Neural crest cell (in vitro differentiated cells): ENCODE data around the gene AJAP1. TPM values are rescaled to one million over a fixed set of nuclear protein-coding genes. Genes with fewer than 3 reads are reported as not detected.

Source experiments
- DNase-seq: peaks from one replicate; pipeline ENCODE4 v3.0.0; 2021; ENCODE audit warnings: low read depth, mixed read lengths, low spot score
- H3K27ac Mint-ChIP-seq: one replicate; pipeline ENCODE4 v1.8.0; 2021; ENCODE audit warnings: mild to moderate bottlenecking, mixed read lengths; ENCODE audit not compliant: unreplicated experiment
- H3K27me3 Mint-ChIP-seq: 2 replicates; pipeline ENCODE4 v1.8.0; 2021; ENCODE audit warnings: low read depth, mild to moderate bottlenecking, mixed read lengths
- H3K36me3 Mint-ChIP-seq: 2 replicates; pipeline ENCODE4 v1.8.0; 2021; ENCODE audit warnings: low read depth, mild to moderate bottlenecking, mixed read lengths
- H3K4me1 Mint-ChIP-seq: 2 replicates; pipeline ENCODE4 v1.8.0; 2021; ENCODE audit warnings: mixed read lengths
- H3K4me3 Mint-ChIP-seq: one replicate; pipeline ENCODE4 v1.8.0; 2021; ENCODE audit warnings: mild to moderate bottlenecking, mixed read lengths
- H3K9me3 Mint-ChIP-seq: 2 replicates; pipeline ENCODE4 v1.8.0; 2021; ENCODE audit warnings: mixed read lengths
- CTCF ChIP-seq: fragments of 200-600 bp; sonication (generic); conservative IDR thresholded peaks from 2 replicates; pipeline ENCODE4 v1.5.0; 2021; ENCODE audit warnings: antibody characterized with exemption, mild to moderate bottlenecking
- total RNA-seq: library from RNA; stranded (reverse); gene quantifications from 2 replicates; pipeline ENCODE4 v1.2.1, GENCODE V29; 2021

Gene AJAP1
- total RNA-seq, 1 donor from 2014 or later = 1.4 TPM

- no peak for TF ChIP-seq CTCF
- DNase-seq = no peak
- Mint-ChIP-seq H3K36me3 (peaks cover 3% of the 10 kb centered on the region), H3K27me3 (no peaks in the 10 kb centered on the region), H3K9me3 (peaks cover 7% of the 10 kb centered on the region), H3K27ac (no peak overlapping the region), H3K4me3 (no peak overlapping the region), H3K4me1 (peaks cover 20% of the 10 kb centered on the region)
These were observed 102.6 kb downstream of the AJAP1 start for GRCh38 chr1:4756851-4757580.

GRCh38 chr1:4759671-4760070, 105.3 kb downstream of the AJAP1 start:
- no peak for DNase-seq
- peaks cover 6% of the 10 kb centered on the region for H3K4me1 Mint-ChIP-seq
- no peaks in the 10 kb centered on the region for H3K27me3 Mint-ChIP-seq
- TF ChIP-seq CTCF = no peak
- H3K4me3 Mint-ChIP-seq = no peak overlapping the region
- no peaks in the 10 kb centered on the region for H3K9me3 Mint-ChIP-seq
- no peaks in the 10 kb centered on the region for H3K36me3 Mint-ChIP-seq
- H3K27ac Mint-ChIP-seq = no peak overlapping the region

DNA sequence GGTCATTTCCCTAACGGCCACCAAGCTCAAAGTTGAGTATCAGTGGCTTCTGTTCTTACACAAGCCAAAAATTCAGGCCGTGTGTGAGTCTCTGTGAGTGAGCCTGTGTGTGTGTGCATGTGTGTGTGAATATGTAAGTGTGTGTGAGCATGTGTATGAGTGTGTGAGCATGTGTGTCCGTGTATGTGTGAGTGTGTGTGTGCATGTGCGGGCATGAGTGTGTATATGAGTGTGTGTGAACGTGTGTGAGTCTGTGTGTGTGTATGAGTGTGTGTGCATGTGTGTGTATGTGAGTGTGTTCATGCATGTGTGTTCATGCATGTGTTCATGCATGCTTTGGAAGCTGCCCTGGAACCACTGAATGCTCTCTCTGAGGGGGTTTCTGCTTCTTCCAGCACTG, 105.7 kb downstream of the AJAP1 start:
- Mint-ChIP-seq H3K4me3 (no peak overlapping the region), H3K9me3 (no peaks in the 10 kb centered on the region), H3K27me3 (no peaks in the 10 kb centered on the region), H3K4me1 (peaks cover 6% of the 10 kb centered on the region), H3K27ac (no peak overlapping the region), H3K36me3 (no peaks in the 10 kb centered on the region)
- DNase-seq = no peak
- no peak for TF ChIP-seq CTCF

DNA sequence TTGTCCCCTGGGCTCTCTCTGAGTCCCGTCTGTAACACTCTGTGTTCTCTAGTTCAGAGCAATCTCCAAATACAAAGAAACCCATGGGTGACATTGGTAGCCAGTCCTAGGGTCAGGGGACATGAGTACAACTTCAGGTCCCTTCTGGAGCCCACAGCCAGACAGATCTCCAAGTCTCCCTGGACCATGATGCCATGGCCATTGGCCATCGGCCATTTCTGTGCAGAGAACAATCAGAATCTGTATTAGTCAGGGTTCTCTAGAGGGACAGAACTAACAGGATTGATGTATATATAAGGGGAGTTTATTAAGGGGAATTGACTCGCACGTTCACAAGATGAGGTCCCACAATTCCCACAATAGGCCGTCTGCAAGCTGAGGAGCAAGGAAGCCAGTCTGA, 106.9 kb downstream of the AJAP1 start:
- TF ChIP-seq CTCF = no peak
- H3K4me1 Mint-ChIP-seq = no peaks in the 10 kb centered on the region
- H3K27me3 Mint-ChIP-seq = no peaks in the 10 kb centered on the region
- H3K36me3 Mint-ChIP-seq = no peaks in the 10 kb centered on the region
- DNase-seq = no peak
- peaks cover 3% of the 10 kb centered on the region for H3K9me3 Mint-ChIP-seq
- H3K27ac Mint-ChIP-seq = no peak overlapping the region
- H3K4me3 Mint-ChIP-seq = no peak overlapping the region

- TF ChIP-seq CTCF = no peak
- Mint-ChIP-seq H3K36me3 (no peaks in the 10 kb centered on the region), H3K4me3 (no peak overlapping the region), H3K27me3 (no peaks in the 10 kb centered on the region), H3K4me1 (no peaks in the 10 kb centered on the region), H3K9me3 (peaks cover 3% of the 10 kb centered on the region), H3K27ac (peak overlapping the region; percentile 50)
- no peak for DNase-seq
These were observed 107.7 kb downstream of the AJAP1 start for GRCh38 chr1:4762146-4762545.
